Body of pancreas (tissue), 4 donors: ENCODE results near the gene KBTBD12.

Experiments used
- POLR2A ChIP-seq, 3 donors: fragments of 450-650 bp; IDR thresholded peaks; one replicate each; pipeline ENCODE4 v1.6.1; 2016; ENCODE audit warnings: antibody characterized with exemption in 3 of 3, mild to moderate bottlenecking in 2 of 3
- TF ChIP-seq, protein P1 (sequence below), 7 experiments: fragments of 450-650 bp in 4 of 7; fragments of 200-600 bp in 3 of 7; sonication (generic) in 3 of 7; IDR thresholded peaks; one replicate each; pipeline ENCODE4 v1.5.1; 2016 to 2019; ENCODE audit warnings: antibody characterized with exemption in 7 of 7

- TF ChIP-seq, protein P1, sequence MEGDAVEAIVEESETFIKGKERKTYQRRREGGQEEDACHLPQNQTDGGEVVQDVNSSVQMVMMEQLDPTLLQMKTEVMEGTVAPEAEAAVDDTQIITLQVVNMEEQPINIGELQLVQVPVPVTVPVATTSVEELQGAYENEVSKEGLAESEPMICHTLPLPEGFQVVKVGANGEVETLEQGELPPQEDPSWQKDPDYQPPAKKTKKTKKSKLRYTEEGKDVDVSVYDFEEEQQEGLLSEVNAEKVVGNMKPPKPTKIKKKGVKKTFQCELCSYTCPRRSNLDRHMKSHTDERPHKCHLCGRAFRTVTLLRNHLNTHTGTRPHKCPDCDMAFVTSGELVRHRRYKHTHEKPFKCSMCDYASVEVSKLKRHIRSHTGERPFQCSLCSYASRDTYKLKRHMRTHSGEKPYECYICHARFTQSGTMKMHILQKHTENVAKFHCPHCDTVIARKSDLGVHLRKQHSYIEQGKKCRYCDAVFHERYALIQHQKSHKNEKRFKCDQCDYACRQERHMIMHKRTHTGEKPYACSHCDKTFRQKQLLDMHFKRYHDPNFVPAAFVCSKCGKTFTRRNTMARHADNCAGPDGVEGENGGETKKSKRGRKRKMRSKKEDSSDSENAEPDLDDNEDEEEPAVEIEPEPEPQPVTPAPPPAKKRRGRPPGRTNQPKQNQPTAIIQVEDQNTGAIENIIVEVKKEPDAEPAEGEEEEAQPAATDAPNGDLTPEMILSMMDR (IDR thresholded peaks at IDR 0.05), result no peak
- TF ChIP-seq POLR2A (IDR thresholded peaks at IDR 0.05), result no peak
Observed at GRCh38 chr3:128014548-128014947, 99.5 kb downstream of the KBTBD12 start.
